H9 (cell line): ENCODE data around the gene KIF3B. TPM values are rescaled to one million over a fixed set of nuclear protein-coding genes. Genes with fewer than 3 reads are reported as not detected.

ENCODE experiments used
- DNase-seq: peaks from one replicate; pipeline ENCODE4 v3.0.0-alpha.2; 2017
- H2AFZ ChIP-seq: one replicate; pipeline ENCODE4 v1.6.1; 2013; ENCODE audit warnings: mild to moderate bottlenecking, low read length, control low read depth, moderate library complexity
- H2AK5ac ChIP-seq: 2 replicates; pipeline ENCODE4 v1.6.1; 2013; ENCODE audit warnings: low read length, control low read depth, mixed read lengths; ENCODE audit not compliant: insufficient read length
- H2BK120ac ChIP-seq: one replicate; pipeline ENCODE4 v1.6.1; 2013; ENCODE audit warnings: low read depth, mild to moderate bottlenecking, low read length, control low read depth, inconsistent platforms; ENCODE audit not compliant: poor library complexity, severe bottlenecking
- H2BK12ac ChIP-seq: 2 replicates; pipeline ENCODE4 v1.6.1; 2013; ENCODE audit warnings: low read length, control low read depth, mixed read lengths, low read depth; ENCODE audit not compliant: insufficient read length
- H2BK15ac ChIP-seq: 2 replicates; pipeline ENCODE4 v1.6.1; 2013; ENCODE audit warnings: low read depth, low read length, control low read depth
- H2BK20ac ChIP-seq: one replicate; pipeline ENCODE4 v1.6.1; 2013; ENCODE audit warnings: low read depth, mild to moderate bottlenecking, low read length, control low read depth, inconsistent platforms; ENCODE audit not compliant: poor library complexity, severe bottlenecking
- H2BK5ac ChIP-seq: 2 replicates; pipeline ENCODE4 v1.6.1; 2013; ENCODE audit warnings: low read length, control low read depth, mixed read lengths; ENCODE audit not compliant: insufficient read length
- H3K14ac ChIP-seq: 2 replicates; pipeline ENCODE4 v1.6.1; 2013; ENCODE audit warnings: low read length, control low read depth; ENCODE audit not compliant: insufficient read depth
- H3K18ac ChIP-seq: 2 replicates; pipeline ENCODE4 v1.6.1; 2013; ENCODE audit warnings: low read depth, mild to moderate bottlenecking, mixed read lengths, low read length, control low read depth; ENCODE audit not compliant: insufficient read length
- H3K23ac ChIP-seq: 2 replicates; pipeline ENCODE4 v1.6.1; 2013; ENCODE audit warnings: low read length, control low read depth, mixed read lengths, low read depth; ENCODE audit not compliant: insufficient read length
- H3K23me2 ChIP-seq: 2 replicates; pipeline ENCODE4 v1.6.1; 2013; ENCODE audit warnings: low read depth, mild to moderate bottlenecking, mixed read lengths, low read length, control low read depth; ENCODE audit not compliant: insufficient read length, poor library complexity, severe bottlenecking
- H3K27ac ChIP-seq: 2 replicates; pipeline ENCODE4 v1.5.1; 2013; ENCODE audit warnings: low read length, control low read depth, mixed read lengths, low read depth; ENCODE audit not compliant: insufficient read length
- H3K27me3 ChIP-seq: 2 replicates; pipeline ENCODE4 v1.6.1; 2013; ENCODE audit warnings: low read length, control low read depth, inconsistent platforms; ENCODE audit not compliant: insufficient read depth
- H3K4ac ChIP-seq: 2 replicates; pipeline ENCODE4 v1.6.1; 2013; ENCODE audit warnings: low read depth, mild to moderate bottlenecking, control low read depth, inconsistent platforms, low read length, moderate library complexity
- H3K4me1 ChIP-seq: 2 replicates; pipeline ENCODE4 v1.6.1; 2013; ENCODE audit warnings: low read length, control low read depth, inconsistent platforms; ENCODE audit not compliant: insufficient read depth
- H3K4me2 ChIP-seq: 2 replicates; pipeline ENCODE4 v1.6.1; 2013; ENCODE audit warnings: low read length, control low read depth, mixed read lengths; ENCODE audit not compliant: insufficient read length, insufficient read depth
- H3K56ac ChIP-seq: 2 replicates; pipeline ENCODE4 v1.6.1; 2013; ENCODE audit warnings: low read depth, mild to moderate bottlenecking, mixed read lengths, low read length, control low read depth; ENCODE audit not compliant: insufficient read length
- H3K79me1 ChIP-seq: 2 replicates; pipeline ENCODE4 v1.6.1; 2013; ENCODE audit warnings: low read depth, mild to moderate bottlenecking, moderate library complexity, low read length, control low read depth, inconsistent platforms; ENCODE audit not compliant: insufficient read depth, poor library complexity, severe bottlenecking
- H3K79me2 ChIP-seq: 2 replicates; pipeline ENCODE4 v1.6.1; 2013; ENCODE audit warnings: low read length, control low read depth, inconsistent platforms; ENCODE audit not compliant: insufficient read depth
- H3K9ac ChIP-seq: 2 replicates; pipeline ENCODE4 v1.6.1; 2013; ENCODE audit warnings: low read length, control low read depth, mixed read lengths; ENCODE audit not compliant: insufficient read length; ENCODE audit errors: extremely low read depth
- H3K9me3 ChIP-seq: one replicate; pipeline ENCODE4 v1.6.1; 2013; ENCODE audit warnings: low read depth, low read length, inconsistent platforms; ENCODE audit not compliant: control insufficient read depth
- H3T11ph ChIP-seq: one replicate; pipeline ENCODE4 v1.6.1; 2013; ENCODE audit warnings: mild to moderate bottlenecking, low read length, control low read depth, inconsistent platforms
- H4K20me1 ChIP-seq: one replicate; pipeline ENCODE4 v1.6.1; 2013; ENCODE audit not compliant: control insufficient read depth, insufficient read length, insufficient read depth
- H4K5ac ChIP-seq: 2 replicates; pipeline ENCODE4 v1.6.1; 2013; ENCODE audit warnings: low read depth, mild to moderate bottlenecking, mixed read lengths, low read length, control low read depth; ENCODE audit not compliant: insufficient read length
- H4K8ac ChIP-seq: replicated peaks from 2 replicates; pipeline ENCODE4 v1.6.1; 2013; ENCODE audit warnings: low read length, control low read depth, mixed read lengths, low read depth; ENCODE audit not compliant: insufficient read length
- H4K91ac ChIP-seq: 2 replicates; pipeline ENCODE4 v1.6.1; 2013; ENCODE audit warnings: low read depth, mild to moderate bottlenecking, moderate library complexity, mixed read lengths, low read length, control low read depth; ENCODE audit not compliant: insufficient read length
- H3K27ac Mint-ChIP-seq, 3 experiments: 2 replicates in 2 of 3; 3 replicates in 1 of 3; pipeline ENCODE4 v1.8.0; 2020 to 2021; ENCODE audit warnings: mixed read lengths in 3 of 3, mild to moderate bottlenecking in 1 of 3, moderate library complexity in 1 of 3
- H3K27me3 Mint-ChIP-seq: 2 replicates; pipeline ENCODE4 v1.8.0; 2021; ENCODE audit warnings: low read depth, mild to moderate bottlenecking, moderate library complexity, mixed read lengths
- H3K36me3 Mint-ChIP-seq, 3 experiments: 2 replicates in 2 of 3; 3 replicates in 1 of 3; pipeline ENCODE4 v1.8.0; 2020 to 2021; ENCODE audit warnings: low read depth in 3 of 3, mixed read lengths in 3 of 3; ENCODE audit not compliant: insufficient read depth in 1 of 3
- H3K4me1 Mint-ChIP-seq, 2 experiments: 2 replicates each; pipeline ENCODE4 v1.8.0; 2020; ENCODE audit warnings: mixed read lengths in 2 of 2
- H3K4me3 Mint-ChIP-seq, 2 experiments: 2 replicates in 1 of 2; 3 replicates in 1 of 2; pipeline ENCODE4 v1.8.0; 2020 to 2021; ENCODE audit warnings: mild to moderate bottlenecking in 2 of 2, mixed read lengths in 2 of 2, moderate library complexity in 1 of 2
- H3K9me3 Mint-ChIP-seq, 2 experiments: 2 replicates in 1 of 2; 3 replicates in 1 of 2; pipeline ENCODE4 v1.8.0; 2020; ENCODE audit warnings: mild to moderate bottlenecking in 2 of 2, mixed read lengths in 2 of 2, moderate library complexity in 1 of 2
- CTCF ChIP-seq: fragments of 200-600 bp; sonication (generic); conservative IDR thresholded peaks from 3 replicates; pipeline ENCODE4 v1.8.0; 2021; ENCODE audit warnings: antibody characterized with exemption, mild to moderate bottlenecking
- WGBS: extraction: QIAGEN DNeasy Blood & Tissue Kit; methylation state at CpG from one replicate; pipeline ENCODE4 v1.1.7; 2013; ENCODE audit warnings: missing lambda C conversion rate, low lambda C conversion rate, mixed read lengths; ENCODE audit not compliant: insufficient read length; ENCODE audit errors: extremely low coverage; 5-methylcytosine and 5-hydroxymethylcytosine counted together
- total RNA-seq: library from RNA; stranded (reverse); gene quantifications from 2 replicates; pipeline ENCODE4 v1.2.1, GENCODE V29; 2021

The KIF3B gene
- total RNA-seq, 1 experiment from 2014 or later: 29.7 TPM

- Histone ChIP-seq H4K91ac (no peak overlapping the region), H3K56ac (no peak overlapping the region), H2AK5ac (no peak overlapping the region), H3K18ac (no peak overlapping the region), H3K4ac (no peak overlapping the region), H3T11ph (no peak overlapping the region), H3K79me2 (no peaks in the 10 kb centered on the region; the same call in 1 of the 2 replicates), H3K27me3 (no peaks in the 10 kb centered on the region), H3K4me2 (no peak overlapping the region), H3K27ac (no peak overlapping the region), H2BK12ac (no peak overlapping the region), H3K79me1 (no peaks in the 10 kb centered on the region), H3K9me3 (no peaks in the 10 kb centered on the region), H3K9ac (no peak overlapping the region), H2BK20ac (no peak overlapping the region), H4K8ac (no peak overlapping the region), H4K20me1 (no peaks in the 10 kb centered on the region), H2BK120ac (no peak overlapping the region), H3K14ac (no peak overlapping the region), H2AFZ (no peak overlapping the region), H3K23ac (no peak overlapping the region), H2BK5ac (no peak overlapping the region), H4K5ac (no peak overlapping the region), H3K4me1 (no peaks in the 10 kb centered on the region), H3K23me2 (no peaks in the 10 kb centered on the region), H2BK15ac (no peak overlapping the region)
- H3K27ac Mint-ChIP-seq: no peak overlapping the region
- no peaks in the 10 kb centered on the region for H3K9me3 Mint-ChIP-seq
- no peaks in the 10 kb centered on the region for H3K27me3 Mint-ChIP-seq
- no peaks in the 10 kb centered on the region for H3K36me3 Mint-ChIP-seq
- no peak for TF ChIP-seq CTCF
- peaks cover 0 to 3% of the 10 kb centered on the region in 2 experiments; a peak in 2 of 4 replicates for H3K4me1 Mint-ChIP-seq
- no peak overlapping the region for H3K4me3 Mint-ChIP-seq
- DNase-seq: no peak
- no CpG with 5 or more reads among the region's 4 CpGs for WGBS
Observed at GRCh38 chr20:32294071-32294470, 16.6 kb downstream of the KIF3B start.
